Skeletal muscle tissue (tissue), 4 donors: ENCODE data around the gene CXXC5. TPM values are rescaled to one million over a fixed set of nuclear protein-coding genes. Genes with fewer than 3 reads are reported as not detected.

ENCODE experiments used
- H3K27ac ChIP-seq: one replicate; pipeline ENCODE4 v1.7.0; 2013; ENCODE audit warnings: mild to moderate bottlenecking, low read depth, low read length, inconsistent platforms
- H3K27me3 ChIP-seq, 3 donors: one replicate each; pipeline ENCODE4 v1.7.0; 2013; ENCODE audit warnings: low read length in 3 of 3; ENCODE audit not compliant: control insufficient read depth in 3 of 3, insufficient read depth in 3 of 3
- H3K36me3 ChIP-seq, 3 donors: one replicate each; pipeline ENCODE4 v1.7.0; 2013; ENCODE audit warnings: low read length in 3 of 3; ENCODE audit not compliant: control insufficient read depth in 3 of 3, insufficient read depth in 3 of 3
- H3K4me1 ChIP-seq, 3 donors: one replicate each; pipeline ENCODE4 v1.7.0; 2013; ENCODE audit warnings: low read length in 3 of 3, mild to moderate bottlenecking in 3 of 3; ENCODE audit not compliant: control insufficient read depth in 3 of 3, insufficient read depth in 3 of 3
- H3K4me3 ChIP-seq, 3 donors: one replicate each; pipeline ENCODE4 v1.7.0; 2013; ENCODE audit warnings: low read length in 3 of 3
- H3K9ac ChIP-seq, 3 donors: one replicate each; pipeline ENCODE4 v1.7.0; 2013; ENCODE audit warnings: low read length in 3 of 3, mild to moderate bottlenecking in 3 of 3, moderate library complexity in 2 of 3, low read depth in 1 of 3
- H3K9me3 ChIP-seq, 3 donors: one replicate each; pipeline ENCODE4 v1.7.0; 2013; ENCODE audit warnings: low read length in 3 of 3; ENCODE audit not compliant: control insufficient read depth in 3 of 3
- total RNA-seq: library from RNA; depleted of rRNA; stranded (reverse); fragments of >200 nt; gene quantifications from one replicate; pipeline ENCODE4 v1.2.3, GENCODE V29; 2014
- donor health status: Osteomylitis.

CXXC5 gene
- total RNA-seq, 1 donor from 2014 or later = 66.8 TPM

DNA sequence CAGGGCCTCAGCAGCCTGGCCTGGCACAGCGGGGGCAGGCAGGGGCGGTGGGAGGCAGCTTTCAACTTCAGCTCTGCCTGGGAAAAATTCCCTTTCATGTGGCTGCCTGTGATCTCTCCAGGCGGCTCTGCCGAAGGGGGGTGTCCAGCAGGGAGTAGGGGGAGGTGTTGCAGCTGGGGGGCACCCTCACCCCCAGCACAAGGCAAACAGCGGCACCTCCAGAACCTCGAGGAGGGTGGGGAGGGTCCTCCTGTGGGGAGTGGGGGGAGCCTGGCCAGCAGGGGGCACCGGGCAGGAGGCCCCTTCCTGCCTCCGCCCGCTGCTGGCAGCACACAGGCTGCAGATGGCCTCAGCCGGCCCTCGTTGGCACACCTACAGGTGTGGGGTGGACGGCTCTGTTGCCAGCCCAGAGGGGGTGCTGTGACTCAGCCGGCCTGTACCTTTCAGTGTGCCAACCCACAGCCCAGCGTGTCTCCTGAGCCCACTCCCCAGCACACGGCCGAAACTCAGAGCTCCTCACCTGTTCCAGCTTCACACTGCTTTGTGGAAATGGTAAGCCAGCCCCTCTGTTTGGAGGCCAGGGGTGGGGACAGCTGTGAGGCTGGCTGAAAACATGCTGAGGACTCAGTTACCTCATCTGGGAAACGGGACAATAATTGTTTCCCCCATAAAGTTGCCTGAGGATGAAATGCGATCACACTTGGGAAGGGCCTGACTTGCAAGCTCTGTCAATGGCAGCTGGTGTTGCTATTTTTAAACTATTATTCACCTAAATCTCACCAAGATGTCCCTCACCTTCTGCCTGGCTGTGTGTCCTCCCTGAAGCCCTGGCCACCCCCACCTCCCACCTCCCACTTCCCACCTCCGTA is 37.0 kb downstream of the CXXC5 start:
- Histone ChIP-seq H3K36me3 (peaks cover 21 to 36% (median 33%) of the 10 kb centered on the region in 3 donors), H3K4me3 (peak overlapping the region in 1 of 3 donors; percentile 45), H3K27ac (peak overlapping the region; percentile 96), H3K9ac (peak overlapping the region; percentile 69 to 84 (median 75)), H3K4me1 (peaks cover 76 to 95% (median 90%) of the 10 kb centered on the region in 3 donors), H3K9me3 (no peaks in the 10 kb centered on the region), H3K27me3 (no peaks in the 10 kb centered on the region)

DNA sequence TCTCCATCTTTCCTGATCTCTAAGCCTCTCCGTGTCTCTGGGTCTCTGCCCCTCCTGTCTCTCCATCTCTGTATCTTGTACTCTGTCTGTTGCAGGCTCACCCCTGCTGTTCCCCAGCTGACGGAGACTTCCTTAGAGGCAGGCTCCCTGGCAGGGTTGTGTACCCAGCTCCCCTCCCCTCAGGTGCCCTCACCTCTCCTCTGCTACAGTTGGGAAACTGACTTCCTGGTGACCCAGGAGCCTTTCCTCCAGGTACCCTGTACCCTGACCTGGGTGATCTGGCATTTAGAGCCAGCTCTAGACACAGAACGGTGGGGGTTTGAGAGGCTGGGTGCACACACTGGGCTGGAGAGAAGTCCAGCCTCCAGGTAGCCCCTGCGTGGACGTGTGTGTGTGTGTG is 37.7 kb downstream of the CXXC5 start:
- peaks cover 83 to 95% (median 92%) of the 10 kb centered on the region in 3 donors for H3K4me1 ChIP-seq
- peak overlapping the region; percentile 96 for H3K27ac ChIP-seq
- peaks cover 14 to 29% (median 26%) of the 10 kb centered on the region in 3 donors for H3K36me3 ChIP-seq
- peak overlapping the region; percentile 69 to 84 (median 75) for H3K9ac ChIP-seq
- no peaks in the 10 kb centered on the region for H3K27me3 ChIP-seq
- no peaks in the 10 kb centered on the region for H3K9me3 ChIP-seq
- H3K4me3 ChIP-seq = peak overlapping the region in 2 of 3 donors; percentile 19 to 49

DNA sequence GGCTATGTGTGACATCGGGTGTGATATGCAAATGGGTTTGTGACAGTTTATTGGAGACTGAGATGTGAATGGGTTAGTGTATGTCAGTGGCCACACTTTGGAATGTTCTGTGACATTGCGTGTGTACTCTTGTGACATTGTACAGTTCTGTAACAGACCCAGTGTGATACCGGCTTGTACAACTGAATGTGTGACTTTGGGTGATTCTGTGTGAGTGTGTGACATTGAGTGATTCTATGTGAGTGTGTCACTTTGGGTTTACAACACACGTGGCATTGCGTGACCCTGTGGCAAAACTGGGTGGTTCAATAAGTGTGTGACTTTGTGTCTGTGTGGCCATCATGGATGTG is 38.2 kb downstream of the CXXC5 start:
- peak overlapping the region in 1 of 3 donors; percentile 84 for H3K9ac ChIP-seq
- H3K4me3 ChIP-seq = peak overlapping the region in 1 of 3 donors; percentile 49
- no peaks in the 10 kb centered on the region for H3K27me3 ChIP-seq
- peaks cover 87 to 95% (median 90%) of the 10 kb centered on the region in 3 donors for H3K4me1 ChIP-seq
- H3K27ac ChIP-seq = peak overlapping the region; percentile 96
- peaks cover 9 to 25% (median 22%) of the 10 kb centered on the region in 3 donors for H3K36me3 ChIP-seq
- H3K9me3 ChIP-seq = no peaks in the 10 kb centered on the region

DNA sequence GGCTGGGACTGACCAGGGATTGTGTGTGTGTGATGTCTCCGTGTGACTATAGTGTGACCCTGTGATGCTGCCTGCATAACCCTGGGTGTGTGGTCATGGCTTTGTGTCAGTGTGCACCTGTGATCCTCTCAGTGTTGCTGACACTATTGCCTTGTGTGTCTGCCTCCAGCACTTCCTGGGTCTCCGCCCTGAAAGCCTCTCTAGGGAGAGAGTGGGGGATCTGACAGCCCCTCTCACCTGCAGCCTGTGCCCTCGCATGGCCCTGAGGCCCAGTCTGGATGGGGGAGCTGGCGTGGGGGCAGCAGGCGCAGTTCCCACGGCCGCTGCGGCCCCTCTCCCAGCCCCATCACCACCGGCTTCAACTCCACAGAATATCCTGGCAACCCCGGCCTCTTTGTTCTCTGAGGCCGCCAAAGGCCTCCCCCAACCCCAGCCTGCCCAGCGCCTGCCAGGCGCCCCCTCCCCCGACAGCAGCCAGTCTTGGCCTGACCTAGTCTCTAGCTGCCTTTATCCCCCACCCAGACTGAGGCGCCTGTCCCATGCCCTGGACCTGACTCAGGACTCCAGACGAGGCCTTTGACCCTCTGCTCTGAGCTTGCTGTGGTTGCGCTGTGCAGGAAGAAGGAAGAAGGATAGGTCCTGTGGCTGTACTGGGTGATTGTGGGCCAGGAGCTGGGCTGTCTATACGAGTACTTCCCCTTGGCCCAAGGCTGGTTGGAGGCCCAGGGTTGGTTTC is 38.7 kb downstream of the CXXC5 start:
- Histone ChIP-seq H3K27ac (peak overlapping the region; percentile 96), H3K4me3 (peak overlapping the region in 1 of 3 donors; percentile 29), H3K4me1 (peaks cover 84 to 95% (median 85%) of the 10 kb centered on the region in 3 donors)

DNA sequence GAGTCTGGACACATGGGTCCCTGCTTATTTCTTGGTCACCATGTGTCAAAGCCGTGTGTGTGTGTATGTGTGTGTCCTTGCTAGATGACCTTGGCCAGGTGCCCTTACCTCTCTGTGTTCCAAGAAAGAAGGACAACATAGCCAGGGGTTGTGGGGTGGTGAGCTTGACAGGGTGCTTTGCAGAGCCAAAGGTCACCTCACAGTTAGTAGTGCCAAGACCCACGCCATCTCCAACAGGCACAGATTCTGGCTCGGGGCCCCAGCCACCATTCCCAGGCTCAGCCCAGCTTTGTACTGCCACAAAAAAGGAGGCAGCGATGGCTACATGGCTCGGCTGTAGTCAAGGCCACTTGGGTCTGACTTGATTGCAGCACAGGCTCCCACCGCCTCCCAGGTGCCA is 39.5 kb downstream of the CXXC5 start:
- Histone ChIP-seq H3K36me3 (peaks cover under 1 to 14% (median 10%) of the 10 kb centered on the region in 3 donors), H3K9ac (peak overlapping the region; percentile 50 to 84 (median 72)), H3K9me3 (no peaks in the 10 kb centered on the region), H3K4me1 (peaks cover 84 to 96% (median 91%) of the 10 kb centered on the region in 3 donors), H3K4me3 (peak overlapping the region in 1 of 3 donors; percentile 29), H3K27ac (peak overlapping the region; percentile 96), H3K27me3 (no peaks in the 10 kb centered on the region)

More for the DNA sequence above, 38.7 kb downstream of the CXXC5 start:
- Histone ChIP-seq H3K9ac (peak overlapping the region; percentile 50 to 84 (median 72)), H3K27me3 (no peaks in the 10 kb centered on the region), H3K36me3 (peaks cover 5 to 20% (median 16%) of the 10 kb centered on the region in 3 donors), H3K9me3 (no peaks in the 10 kb centered on the region)

DNA sequence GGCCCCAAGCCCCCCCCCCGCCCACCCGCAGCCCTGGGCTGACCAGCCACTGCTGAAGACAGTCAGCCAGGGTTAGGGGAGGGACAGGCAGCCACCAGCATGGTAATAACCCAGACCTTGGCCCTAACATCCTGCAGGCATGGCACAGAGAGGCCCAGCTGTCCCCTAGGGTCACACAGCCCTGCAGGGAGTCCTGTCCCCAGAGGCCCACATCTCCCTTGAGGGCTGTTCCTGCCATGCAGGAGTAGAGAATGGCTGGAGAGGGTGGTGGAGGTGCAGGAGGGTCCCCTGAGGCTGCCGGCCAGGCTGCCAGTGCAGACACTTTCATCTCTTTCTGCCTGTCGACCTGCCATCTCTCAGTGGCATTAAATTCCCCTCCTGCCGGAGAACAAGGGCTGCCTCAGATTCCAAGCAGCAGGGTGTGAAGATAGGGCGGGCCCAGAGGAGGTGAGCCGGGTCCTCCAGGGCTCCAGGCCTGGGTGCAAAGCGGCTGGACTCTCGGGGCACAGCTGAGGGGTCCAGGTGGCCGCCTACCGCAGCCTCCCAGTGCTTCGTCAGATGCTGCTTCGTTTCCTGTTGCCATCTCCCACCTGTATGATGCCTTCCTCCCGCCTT is 40.0 kb downstream of the CXXC5 start:
- Histone ChIP-seq H3K9ac (peak overlapping the region in 1 of 3 donors; percentile 77), H3K27me3 (no peaks in the 10 kb centered on the region), H3K9me3 (no peaks in the 10 kb centered on the region), H3K4me1 (peaks cover 88 to 99% (median 94%) of the 10 kb centered on the region in 3 donors), H3K27ac (no peak overlapping the region), H3K4me3 (no peak overlapping the region), H3K36me3 (peaks cover 0 to 10% (median 6%) of the 10 kb centered on the region in 3 donors)

DNA sequence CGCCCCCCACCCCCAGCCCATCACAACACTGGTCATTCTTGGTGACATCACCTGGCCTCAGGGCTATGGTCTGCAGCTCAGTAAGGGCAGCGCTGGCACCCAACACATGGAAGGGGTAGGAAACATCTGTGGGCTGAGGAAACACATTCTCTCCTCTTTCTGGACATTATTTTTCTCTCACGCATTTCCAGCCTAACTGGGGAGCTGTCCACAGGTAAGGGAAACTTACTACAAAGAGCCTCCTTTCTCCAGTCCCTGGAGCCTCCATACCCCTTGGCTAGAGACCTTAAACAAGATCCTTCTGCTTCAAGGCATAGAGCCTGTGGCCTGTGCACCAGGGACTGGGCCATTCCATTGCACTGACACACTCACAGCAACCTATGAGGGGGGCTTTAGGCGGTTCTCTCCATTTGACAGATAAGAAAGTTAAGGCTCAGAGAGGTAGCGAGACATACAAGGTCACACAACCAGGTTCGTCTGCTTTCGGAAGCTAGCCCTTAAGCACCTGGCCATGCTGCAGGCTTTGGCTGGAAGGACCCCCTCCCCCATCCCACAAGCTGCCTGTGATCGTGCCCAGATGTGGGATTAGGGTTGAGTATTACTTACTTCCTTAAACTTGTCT is 40.7 kb downstream of the CXXC5 start:
- no peaks in the 10 kb centered on the region for H3K27me3 ChIP-seq
- no peak overlapping the region for H3K4me3 ChIP-seq
- H3K36me3 ChIP-seq = peaks cover 0 to 5% (median 4%) of the 10 kb centered on the region in 3 donors
- H3K9ac ChIP-seq = peak overlapping the region in 1 of 3 donors; percentile 77
- no peaks in the 10 kb centered on the region for H3K9me3 ChIP-seq
- H3K27ac ChIP-seq = no peak overlapping the region
- peaks cover 86 to 97% (median 90%) of the 10 kb centered on the region in 3 donors for H3K4me1 ChIP-seq

DNA sequence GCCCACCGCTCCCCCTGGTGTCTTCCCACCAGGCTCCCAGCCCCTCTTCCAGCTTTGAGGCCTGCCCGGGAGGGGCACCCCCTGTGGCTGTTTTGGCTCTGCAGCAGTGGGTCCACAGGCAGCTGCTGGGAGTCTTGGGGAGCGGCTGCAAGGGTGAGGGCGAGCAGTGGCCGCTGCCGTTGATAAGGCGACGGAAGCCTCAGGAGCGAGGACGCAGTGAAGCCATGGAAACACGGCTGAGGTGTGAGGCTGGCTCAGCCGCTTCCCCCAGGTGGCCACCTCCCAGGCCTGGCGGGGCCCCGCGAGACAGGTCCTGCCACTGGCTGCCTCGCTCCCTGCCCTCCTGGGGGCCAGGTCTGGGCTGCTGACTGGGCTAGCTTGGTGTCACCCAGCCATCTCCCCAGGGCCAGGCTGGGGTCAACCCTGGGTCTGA is 41.5 kb downstream of the CXXC5 start:
- Histone ChIP-seq H3K27me3 (no peaks in the 10 kb centered on the region), H3K27ac (peak overlapping the region; percentile 5), H3K9ac (peak overlapping the region in 2 of 3 donors; percentile 54 to 77), H3K4me1 (peaks cover 78 to 89% (median 82%) of the 10 kb centered on the region in 3 donors), H3K36me3 (no peaks in the 10 kb centered on the region), H3K4me3 (peak overlapping the region; percentile 17 to 35 (median 31)), H3K9me3 (no peaks in the 10 kb centered on the region)

DNA sequence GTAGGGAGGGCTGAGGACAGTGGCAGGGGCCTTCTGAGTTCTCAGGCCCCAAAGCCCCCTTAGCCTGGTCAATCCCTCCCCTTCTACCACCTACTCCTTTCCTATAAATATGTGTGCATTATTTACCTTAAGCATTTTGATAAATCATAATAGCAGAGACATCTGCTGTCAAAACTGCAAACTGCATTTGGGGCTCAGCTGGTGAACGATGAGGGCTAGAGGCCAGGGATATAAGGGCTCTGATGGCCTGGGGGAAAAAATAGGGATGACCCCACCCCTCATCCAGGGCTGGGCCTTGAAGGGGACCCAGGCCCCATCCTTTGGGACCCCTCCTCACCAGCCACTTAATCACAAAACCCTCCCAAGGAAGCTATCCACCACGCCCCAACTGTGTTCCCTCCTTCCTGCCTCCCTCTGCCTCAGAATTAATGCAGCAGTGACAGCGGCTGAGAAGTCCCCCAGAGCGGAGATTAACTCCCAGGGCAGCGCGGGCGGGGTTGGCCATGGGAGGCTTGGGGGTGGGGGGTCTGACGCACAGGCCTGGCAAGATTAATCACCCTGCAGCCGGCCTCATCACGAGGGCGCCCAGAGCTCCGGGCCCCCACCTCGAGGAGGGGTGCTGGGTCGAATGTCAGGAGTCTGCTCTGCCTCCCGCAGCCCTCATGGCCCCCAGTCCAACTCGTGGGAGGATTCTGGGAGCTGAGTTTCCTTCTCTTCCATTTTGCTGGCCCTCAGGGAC is 42.1 kb downstream of the CXXC5 start:
- Histone ChIP-seq H3K9ac (peak overlapping the region; percentile 40 to 77 (median 54)), H3K9me3 (no peaks in the 10 kb centered on the region), H3K27ac (peak overlapping the region; percentile 61), H3K27me3 (no peaks in the 10 kb centered on the region), H3K4me1 (peaks cover 72 to 83% (median 76%) of the 10 kb centered on the region in 3 donors), H3K4me3 (peak overlapping the region; percentile 17 to 35 (median 31)), H3K36me3 (no peaks in the 10 kb centered on the region)
